Endothelial cell of umbilical vein (primary cell): ENCODE results near the gene MED1. TPM values are rescaled to one million over a fixed set of nuclear protein-coding genes. Genes with fewer than 3 reads are reported as not detected.
"Not testable (repeated sequence)": the region's sequence is repeated elsewhere in the genome, so short reads cannot be mapped to it uniquely, and the experiment has no call there.

ENCODE experiments used
- Bru-seq: library from RNA; stranded (reverse); fragments of 400-500 nt; gene quantifications from one replicate; lab custom pipeline; 2021; lab: Mats Ljungman, UMichigan
- BruChase-seq, 2 experiments: library from RNA; stranded (reverse); fragments of 400-500 nt; gene quantifications; one replicate each; lab custom pipeline; 2021; lab: Mats Ljungman, UMichigan
- BruUV-seq: library from RNA; stranded (reverse); fragments of 400-500 nt; replicated peaks from 2 replicates; lab custom pipeline; 2021; lab: Mats Ljungman, UMichigan
- CTCF ChIA-PET: fragments of 300-600, 350-600 bp; sonication (Branson Sonifier 250); formaldehyde crosslinking; loops from one replicate; lab custom pipeline; 2021; ENCODE audit warnings: antibody characterized with exemption, inconsistent platforms; lab: Charles Lee
- POLR2A ChIA-PET: fragments of 300-600, 350-600 bp; sonication (Branson Sonifier 250); formaldehyde crosslinking; loops from one replicate; lab custom pipeline; 2021; ENCODE audit warnings: antibody characterized with exemption, inconsistent platforms; lab: Charles Lee
- DNase-seq: peaks from one replicate; pipeline ENCODE4 v3.0.0-alpha.2; 2011; ENCODE audit warnings: low read depth, low spot score
- FAIRE-seq: peaks from 2 replicates; lab custom pipeline; 2011; peaks lifted over from hg19 to GRCh38; lab: Jason Lieb, UNC
- H2AFZ ChIP-seq: 2 replicates; pipeline ENCODE4 v1.6.0; 2012; ENCODE audit warnings: low read depth, low read length, control low read depth, inconsistent platforms
- H3K27ac ChIP-seq: 2 replicates; pipeline ENCODE4 v1.5.1; 2011; ENCODE audit warnings: low read depth, mild to moderate bottlenecking, control low read depth, low read length, moderate library complexity; ENCODE audit not compliant: insufficient read depth
- H3K27me3 ChIP-seq, 2 experiments: 2 replicates each; pipeline versions ENCODE4 v1.6.0 to v1.6.1; 2011; ENCODE audit warnings: low read length in 2 of 2, mixed read lengths in 1 of 2; ENCODE audit not compliant: control insufficient read depth in 2 of 2, insufficient read depth in 2 of 2
- H3K36me3 ChIP-seq, 2 experiments: 2 replicates in 1 of 2; 3 replicates in 1 of 2; pipeline ENCODE4 v1.5.1; 2011; ENCODE audit warnings: low read length in 2 of 2, mild to moderate bottlenecking in 1 of 2, moderate library complexity in 1 of 2; ENCODE audit not compliant: control insufficient read depth in 2 of 2, insufficient read depth in 2 of 2; ENCODE audit errors: extremely low read depth in 1 of 2
- H3K4me1 ChIP-seq: 3 replicates; pipeline ENCODE4 v1.5.1; 2011; ENCODE audit warnings: mild to moderate bottlenecking, low read length; ENCODE audit not compliant: control insufficient read depth, insufficient read depth; ENCODE audit errors: extremely low read depth
- H3K4me2 ChIP-seq: 2 replicates; pipeline ENCODE4 v1.6.1; 2011; ENCODE audit warnings: low read length, control low read depth, mixed read lengths; ENCODE audit not compliant: insufficient read depth
- H3K4me3 ChIP-seq, 3 experiments: fragments of 200-600 bp in 1 of 3; sonication (generic), shearing (Covaris generic) in 1 of 3; replicated peaks in 1 of 3; 2 replicates each; pipeline ENCODE4 v1.5.1; 2011 to 2016; ENCODE audit warnings: control low read depth in 3 of 3, low read length in 3 of 3, mild to moderate bottlenecking in 2 of 3, inconsistent platforms in 1 of 3, low read depth in 1 of 3, moderate library complexity in 1 of 3; ENCODE audit not compliant: insufficient read depth in 1 of 3
- H3K79me2 ChIP-seq: 2 replicates; pipeline ENCODE4 v1.6.0; 2012; ENCODE audit warnings: low read length, inconsistent platforms; ENCODE audit not compliant: control insufficient read depth, insufficient read depth
- H3K9ac ChIP-seq: replicated peaks from 2 replicates; pipeline ENCODE3; 2011; ENCODE audit warnings: low read length, control low read depth; ENCODE audit not compliant: insufficient read depth; ENCODE audit errors: extremely low read depth
- H3K9me1 ChIP-seq: replicated peaks from 3 replicates; pipeline ENCODE4 v1.6.0; 2011; ENCODE audit warnings: mild to moderate bottlenecking, low read length; ENCODE audit not compliant: control insufficient read depth, insufficient read depth; ENCODE audit errors: extremely low read depth
- H3K9me3 ChIP-seq: replicated peaks from 2 replicates; pipeline ENCODE4 v1.5.1; 2012; ENCODE audit warnings: low read length, inconsistent platforms; ENCODE audit not compliant: control insufficient read depth, insufficient read depth
- H4K20me1 ChIP-seq: replicated peaks from 2 replicates; pipeline ENCODE3; 2011; ENCODE audit warnings: mild to moderate bottlenecking, low read length; ENCODE audit not compliant: control insufficient read depth, insufficient read depth; ENCODE audit errors: extremely low read depth
- EZH2 ChIP-seq: IDR thresholded peaks from 2 replicates; pipeline ENCODE4 v1.6.1; 2012; ENCODE audit warnings: borderline replicate concordance, low read depth, mild to moderate bottlenecking, moderate library complexity, low read length, inconsistent platforms; ENCODE audit not compliant: severe bottlenecking
- POLR2A ChIP-seq: IDR thresholded peaks from 2 replicates; pipeline ENCODE4 v1.6.1; 2012; ENCODE audit warnings: low read depth, mild to moderate bottlenecking, control low read depth, low read length
- POLR2AphosphoS5 ChIP-seq: IDR thresholded peaks from 2 replicates; pipeline ENCODE4 v1.6.1; 2012; ENCODE audit warnings: low read depth, mild to moderate bottlenecking, control low read depth, low read length, moderate library complexity; ENCODE audit not compliant: insufficient read depth
- dilution Hi-C: fragments of 300-500 bp; cut with MboI; formaldehyde crosslinking; loops from one replicate; pipeline ENCODE4 v1.15.0; 2019; ENCODE audit warnings: low sequenced_read_pairs; ENCODE audit not compliant: extremely low pct_ligation_motif_present
- intact Hi-C: fragments of 100-400 bp; cut with micrococcal nuclease; formaldehyde crosslinking; loops from one replicate; pipeline ENCODE4 v1.10.0; 2022
- long read RNA-seq: library from polyadenylated mRNA; stranded (forward); transcript quantifications from one replicate; pipeline ENCODE4 v2.0.0, GENCODE V29; 2021
- polyA minus RNA-seq, 3 experiments: library from RNA; depleted of rRNA, polyadenylated mRNA; stranded (reverse); fragments of >200 nt; gene quantifications; 1 replicate in 1 of 3; 2 replicates in 2 of 3; pipeline ENCODE4 v1.2.3, GENCODE V29; 2011
- polyA plus RNA-seq, 4 experiments: library from polyadenylated mRNA; depleted of rRNA in 3 of 4; stranded (reverse) in 3 of 4; unstranded in 1 of 4; fragments of >200 nt; gene quantifications; 2 replicates each; pipeline versions ENCODE4 v1.2.1 to v1.2.3, GENCODE V29; 2011 to 2012; ENCODE audit warnings: missing spikeins in 1 of 4
- total RNA-seq: library from RNA; stranded (reverse); gene quantifications from 2 replicates; pipeline ENCODE4 v1.2.3, GENCODE V29; 2021

The MED1 gene, protein sequence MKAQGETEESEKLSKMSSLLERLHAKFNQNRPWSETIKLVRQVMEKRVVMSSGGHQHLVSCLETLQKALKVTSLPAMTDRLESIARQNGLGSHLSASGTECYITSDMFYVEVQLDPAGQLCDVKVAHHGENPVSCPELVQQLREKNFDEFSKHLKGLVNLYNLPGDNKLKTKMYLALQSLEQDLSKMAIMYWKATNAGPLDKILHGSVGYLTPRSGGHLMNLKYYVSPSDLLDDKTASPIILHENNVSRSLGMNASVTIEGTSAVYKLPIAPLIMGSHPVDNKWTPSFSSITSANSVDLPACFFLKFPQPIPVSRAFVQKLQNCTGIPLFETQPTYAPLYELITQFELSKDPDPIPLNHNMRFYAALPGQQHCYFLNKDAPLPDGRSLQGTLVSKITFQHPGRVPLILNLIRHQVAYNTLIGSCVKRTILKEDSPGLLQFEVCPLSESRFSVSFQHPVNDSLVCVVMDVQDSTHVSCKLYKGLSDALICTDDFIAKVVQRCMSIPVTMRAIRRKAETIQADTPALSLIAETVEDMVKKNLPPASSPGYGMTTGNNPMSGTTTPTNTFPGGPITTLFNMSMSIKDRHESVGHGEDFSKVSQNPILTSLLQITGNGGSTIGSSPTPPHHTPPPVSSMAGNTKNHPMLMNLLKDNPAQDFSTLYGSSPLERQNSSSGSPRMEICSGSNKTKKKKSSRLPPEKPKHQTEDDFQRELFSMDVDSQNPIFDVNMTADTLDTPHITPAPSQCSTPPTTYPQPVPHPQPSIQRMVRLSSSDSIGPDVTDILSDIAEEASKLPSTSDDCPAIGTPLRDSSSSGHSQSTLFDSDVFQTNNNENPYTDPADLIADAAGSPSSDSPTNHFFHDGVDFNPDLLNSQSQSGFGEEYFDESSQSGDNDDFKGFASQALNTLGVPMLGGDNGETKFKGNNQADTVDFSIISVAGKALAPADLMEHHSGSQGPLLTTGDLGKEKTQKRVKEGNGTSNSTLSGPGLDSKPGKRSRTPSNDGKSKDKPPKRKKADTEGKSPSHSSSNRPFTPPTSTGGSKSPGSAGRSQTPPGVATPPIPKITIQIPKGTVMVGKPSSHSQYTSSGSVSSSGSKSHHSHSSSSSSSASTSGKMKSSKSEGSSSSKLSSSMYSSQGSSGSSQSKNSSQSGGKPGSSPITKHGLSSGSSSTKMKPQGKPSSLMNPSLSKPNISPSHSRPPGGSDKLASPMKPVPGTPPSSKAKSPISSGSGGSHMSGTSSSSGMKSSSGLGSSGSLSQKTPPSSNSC (N-terminal part only)
- 39.8 and 46.2 TPM in 2 replicates for total RNA-seq
- polyA plus RNA-seq, result 18.2 and 19.8 TPM in 2 replicates
- polyA plus RNA-seq (2011; cell fraction: cytosol; rRNA removed), result 21.1 and 21.3 TPM in 2 replicates
- 29.2 and 33.3 TPM in 2 replicates for polyA plus RNA-seq (2011; cell fraction: nucleus; rRNA removed)
- polyA plus RNA-seq (2012), result 32.3 and 39.3 TPM in 2 replicates
- 44.2 and 50.2 TPM in 2 replicates for polyA minus RNA-seq
- 32.2 TPM for polyA minus RNA-seq (2011; cell fraction: cytosol; rRNA and poly(A)+ RNA removed)
- polyA minus RNA-seq (2011; cell fraction: nucleus; rRNA and poly(A)+ RNA removed), result 33.3 and 49.1 TPM in 2 replicates
- percentile 76 among the genes with signal in this experiment for Bru-seq, nascent RNA
- BruChase-seq, experiment 1, labeled RNA remaining after a 6-hour chase, result percentile 89 among the genes with signal in this experiment
- percentile 87 among the genes with signal in this experiment for BruChase-seq, experiment 2, labeled RNA remaining after a 2-hour chase
- long read RNA-seq, partial matches to known transcripts, result 13 of 16 reads
- long read RNA-seq, other reads (novel, unspliced or antisense), result 1 of 16 reads

- BruUV-seq, result no TSS peak
Measured at GRCh38 chr17:39450847-39451581, at the start of gene MED1. Gene MED1, minus strand, starts transcription at chr17:39451263. Its CDS starts 201 bp downstream, at chr17:39451062.

GRCh38 chr17:39496921-39497320 is 45.9 kb upstream of the MED1 start:
- BruUV-seq, H3K4me1 ChIP-seq, H2AFZ ChIP-seq, H3K27me3 ChIP-seq, H3K4me2 ChIP-seq, FAIRE-seq, H3K79me2 ChIP-seq, H3K9me3 ChIP-seq, H3K9me1 ChIP-seq, H3K27ac ChIP-seq, dilution Hi-C loops, intact Hi-C loops, POLR2A ChIA-PET, CTCF ChIA-PET, H3K9ac ChIP-seq, H3K4me3 ChIP-seq, H4K20me1 ChIP-seq, DNase-seq: not testable (repeated sequence)
- peaks cover 14 to 16% of the 10 kb centered on the region in 2 experiments for H3K36me3 ChIP-seq

More at GRCh38 chr17:39450847-39451581, at the start of gene MED1:
- TF ChIP-seq POLR2AphosphoS5, result peak; percentile 70
- TF ChIP-seq EZH2, result no peak
- TF ChIP-seq POLR2A, result peak; percentile 80
- Histone ChIP-seq H3K27ac (peak within 1 kb of the TSS; percentile 84), H3K4me3 (peak within 1 kb of the TSS; percentile 72 to 94 (median 88)), H3K9ac (peak within 1 kb of the TSS; percentile 99), H3K9me1 (no peaks in the 10 kb centered on the region), H4K20me1 (no peaks in the 10 kb centered on the region), H3K4me2 (peak within 1 kb of the TSS; percentile 96), H2AFZ (peak within 1 kb of the TSS; percentile 78), H3K4me1 (peaks cover 12% of the 10 kb centered on the region), H3K36me3 (peaks cover 4 to 7% of the 10 kb centered on the region in 2 experiments), H3K27me3 (no peaks in the 10 kb centered on the region), H3K9me3 (no peaks in the 10 kb centered on the region), H3K79me2 (peaks cover 34% of the 10 kb centered on the region)
- peak; percentile 93 for FAIRE-seq
- intact Hi-C loops, result loop anchor here (1.0 kb wide), 1 partner anchor 10 kb away; the partner anchor contains the start of gene CDK12
- ChIA-PET CTCF (interaction anchor here (0.6 to 3.2 kb wide), 6 partner anchors 11 to 172 kb away, joined by 3 to 35 read pairs (median 4); partner anchors contain the start of gene CDK12), POLR2A (interaction anchor here (0.6 to 1.9 kb wide), 7 partner anchors 11 to 485 kb away, joined by 3 to 45 read pairs (median 4); partner anchors contain the start of gene CDK12)
- peak; percentile 98 for DNase-seq
- dilution Hi-C loops, result no loop called here
